ENCODE measurements around the gene PGK1. TPM values are rescaled to one million over a fixed set of nuclear protein-coding genes. Genes with fewer than 3 reads are reported as not detected.

The PGK1 gene
- total and polyA plus RNA-seq, 9 of the 15 experiments (the other 6 are each of a cell fraction or from before 2014, with no cell fraction given): 199 to 1,378 (median 378) TPM

DNA sequence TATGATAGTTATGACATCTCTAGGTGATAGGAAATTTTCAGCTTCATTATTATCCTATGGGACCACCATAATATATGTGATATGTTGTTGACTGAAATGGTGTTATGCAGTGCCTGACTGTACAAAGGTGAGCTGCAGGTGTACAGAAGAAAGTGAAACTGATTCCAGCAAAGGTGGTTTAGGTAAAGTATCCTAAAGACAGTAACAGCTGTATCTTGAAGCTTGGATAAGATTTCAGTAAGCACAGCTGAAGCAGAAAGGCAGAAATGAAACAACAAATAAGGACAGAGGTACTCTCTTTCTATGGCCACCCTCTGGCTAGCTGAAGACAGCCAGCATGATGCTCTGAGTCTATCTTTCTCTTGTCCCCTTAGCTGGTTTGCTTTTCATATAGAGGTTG lies 30.0 kb upstream of the PGK1 start:
- ChIA-PET CTCF (ENCODE audit: low intra/inter-chr PET ratio) (no interaction called here), POLR2A (no interaction called here)
- TF ChIP-seq RB1 (IDR thresholded peaks at IDR 0.05; ENCODE audit: low read depth): no peak
- TF ChIP-seq CHD7 (IDR thresholded peaks at IDR 0.05; ENCODE audit: low read depth, low read length): no peak
- no peak for TF ChIP-seq TFAM (CRISPR knock-in tag; conservative IDR thresholded peaks at IDR 0.05)
- TF ChIP-seq, protein P1, sequence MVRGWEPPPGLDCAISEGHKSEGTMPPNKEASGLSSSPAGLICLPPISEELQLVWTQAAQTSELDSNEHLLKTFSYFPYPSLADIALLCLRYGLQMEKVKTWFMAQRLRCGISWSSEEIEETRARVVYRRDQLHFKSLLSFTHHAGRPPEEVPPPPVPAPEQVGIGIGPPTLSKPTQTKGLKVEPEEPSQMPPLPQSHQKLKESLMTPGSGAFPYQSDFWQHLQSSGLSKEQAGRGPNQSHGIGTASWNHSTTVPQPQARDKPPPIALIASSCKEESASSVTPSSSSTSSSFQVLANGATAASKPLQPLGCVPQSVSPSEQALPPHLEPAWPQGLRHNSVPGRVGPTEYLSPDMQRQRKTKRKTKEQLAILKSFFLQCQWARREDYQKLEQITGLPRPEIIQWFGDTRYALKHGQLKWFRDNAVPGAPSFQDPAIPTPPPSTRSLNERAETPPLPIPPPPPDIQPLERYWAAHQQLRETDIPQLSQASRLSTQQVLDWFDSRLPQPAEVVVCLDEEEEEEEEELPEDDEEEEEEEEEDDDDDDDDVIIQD (CRISPR knock-in tag; IDR thresholded peaks at IDR 0.05): no peak
- in situ Hi-C loops (cut with MboI) (no loop called here), intact Hi-C loops (cut with micrococcal nuclease) (loop anchor here (1.0 kb wide), 1 partner anchor 8 kb away; no protein-coding TSS in a partner anchor)
- no peak overlapping the region for H3K4me2 ChIP-seq (ENCODE audit: insufficient read depth, low read length)
- H3K4me3 ChIP-seq: no peak overlapping the region
- H3K36me3 ChIP-seq (ENCODE audit: control insufficient read depth, insufficient read depth, low read length): no peaks in the 10 kb centered on the region
- no peaks in the 10 kb centered on the region for H3K4me1 ChIP-seq (replicated peaks in 1 of 2; ENCODE audit: control insufficient read depth in 2 of 2, insufficient read depth in 2 of 2, low read length in 2 of 2)
- H3K27ac ChIP-seq (ENCODE audit: extremely low read depth, low read depth, low read length): no peak overlapping the region
- H4K20me1 ChIP-seq (replicated peaks; ENCODE audit: control insufficient read depth, insufficient read depth, low read length): no peaks in the 10 kb centered on the region
- H3K9me3 ChIP-seq (replicated peaks; ENCODE audit: control insufficient read depth, insufficient read depth, low read depth, low read length): no peaks in the 10 kb centered on the region; the same call in 1 of the 2 replicates
- ATAC-seq (no peak), DNase-seq (ENCODE audit: extremely low read depth in 1 of 4, low spot score in 3 of 4) (no peak), FAIRE-seq (no peak)
- H2AFZ ChIP-seq (ENCODE audit: low read depth, low read length): no peak overlapping the region
- no peaks in the 10 kb centered on the region for H3K79me2 ChIP-seq (ENCODE audit: control insufficient read depth, insufficient read depth, low read length)
- H3K9me1 ChIP-seq (ENCODE audit: control insufficient read depth, insufficient read depth, low read length): no peaks in the 10 kb centered on the region
- no peaks in the 10 kb centered on the region for H3K27me3 ChIP-seq (ENCODE audit: control insufficient read depth in 2 of 2, insufficient read depth in 2 of 2, low read length in 2 of 2)
- no TSS peak for BruUV-seq (replicated peaks)
- H3K9ac ChIP-seq (ENCODE audit: insufficient read depth in 1 of 2, low read depth in 2 of 2, low read length in 2 of 2): no peak overlapping the region

Measured in K562 (cell line).